K562 (cell line): ENCODE data around the gene HPCA. TPM values are rescaled to one million over a fixed set of nuclear protein-coding genes. Genes with fewer than 3 reads are reported as not detected.
A peak's percentile ranks its signal among the peaks of the same experiment; 100 is the strongest.

Source experiments
- ATAC-seq: fragments of 200-7000 bp; cut with Tn5 transposase; 3 replicates; pipeline ENCODE4 v1.9.1; 2020; ENCODE audit warnings: moderate library complexity
- BruUV-seq: library from RNA; stranded (reverse); fragments of 400-500 nt; replicated peaks from 2 replicates; lab custom pipeline; 2021; lab: Mats Ljungman, UMichigan
- CTCF ChIA-PET: fragments of 300-600 bp; formaldehyde crosslinking; extraction: SDS; loops from one replicate; lab custom pipeline; 2021; ENCODE audit warnings: low intra/inter-chr PET ratio; lab: Yijun Ruan, JAX
- POLR2A ChIA-PET: fragments of 300-600, 350-650 bp; sonication (Branson Sonifier 250); formaldehyde crosslinking; extraction: SDS; loops from one replicate; lab custom pipeline; 2021; ENCODE audit warnings: antibody characterized with exemption, inconsistent platforms; lab: Yijun Ruan, JAX
- DNase-seq, 4 experiments: peaks; one replicate each; pipeline versions ENCODE4 v3.0.0 to v3.0.0-alpha.2; 2011 to 2018; ENCODE audit warnings: low spot score in 3 of 4, mixed read lengths in 3 of 4; ENCODE audit errors: extremely low read depth in 1 of 4
- FAIRE-seq: peaks from 2 replicates; lab custom pipeline; 2011; peaks lifted over from hg19 to GRCh38; lab: Jason Lieb, UNC
- H2AFZ ChIP-seq: 2 replicates; pipeline ENCODE4 v1.6.0; 2011; ENCODE audit warnings: low read depth, low read length, control low read depth, inconsistent platforms
- H3K27ac ChIP-seq: fragments of 200-600 bp; 3 replicates; pipeline ENCODE4 v1.8.0; 2011; ENCODE audit warnings: low read depth, mild to moderate bottlenecking, control low read depth, inconsistent platforms, low read length, moderate library complexity, mixed read lengths; ENCODE audit errors: extremely low read depth
- H3K27me3 ChIP-seq, 2 experiments: fragments of 300-600 bp in 1 of 2; 2 replicates in 1 of 2; 3 replicates in 1 of 2; pipeline versions ENCODE4 v1.6.0 to v1.8.0; 2011; ENCODE audit warnings: inconsistent platforms in 2 of 2, low read length in 2 of 2, mild to moderate bottlenecking in 1 of 2, mixed read lengths in 1 of 2, moderate library complexity in 1 of 2; ENCODE audit not compliant: control insufficient read depth in 2 of 2, insufficient read depth in 2 of 2
- H3K36me3 ChIP-seq: fragments of 300-600 bp; 3 replicates; pipeline ENCODE4 v1.8.0; 2011; ENCODE audit warnings: mild to moderate bottlenecking, low read length, inconsistent platforms; ENCODE audit not compliant: control insufficient read depth, insufficient read depth
- H3K4me1 ChIP-seq, 2 experiments: fragments of 200-600 bp in 1 of 2; replicated peaks in 1 of 2; 2 replicates in 1 of 2; 3 replicates in 1 of 2; pipeline versions ENCODE4 v1.5.1 to v1.8.0; 2011; ENCODE audit warnings: inconsistent platforms in 2 of 2, low read length in 2 of 2, mild to moderate bottlenecking in 1 of 2, mixed read lengths in 1 of 2, moderate library complexity in 1 of 2; ENCODE audit not compliant: control insufficient read depth in 2 of 2, insufficient read depth in 2 of 2
- H3K4me2 ChIP-seq: 2 replicates; pipeline ENCODE4 v1.6.1; 2011; ENCODE audit warnings: low read length, control low read depth, inconsistent platforms, mixed read lengths; ENCODE audit not compliant: insufficient read depth
- H3K4me3 ChIP-seq: fragments of 200-600 bp; sonication (generic), shearing (Covaris generic); 2 replicates; pipeline ENCODE4 v1.5.1; 2016; ENCODE audit warnings: control low read depth, inconsistent platforms
- H3K79me2 ChIP-seq: fragments of 200-600 bp; 3 replicates; pipeline ENCODE4 v1.8.0; 2011; ENCODE audit warnings: low read length, inconsistent platforms; ENCODE audit not compliant: control insufficient read depth, insufficient read depth
- H3K9ac ChIP-seq, 2 experiments: 2 replicates each; pipeline versions ENCODE4 v1.6.0 to v1.6.1; 2011; ENCODE audit warnings: low read depth in 2 of 2, low read length in 2 of 2, control low read depth in 1 of 2, inconsistent platforms in 1 of 2, mild to moderate bottlenecking in 1 of 2, mixed read lengths in 1 of 2; ENCODE audit not compliant: insufficient read depth in 1 of 2
- H3K9me1 ChIP-seq: one replicate; pipeline ENCODE4 v1.6.0; 2011; ENCODE audit warnings: inconsistent platforms, mild to moderate bottlenecking, low read length, moderate library complexity; ENCODE audit not compliant: control insufficient read depth, insufficient read depth
- H3K9me3 ChIP-seq: replicated peaks from 2 replicates; pipeline ENCODE4 v1.5.1; 2011; ENCODE audit warnings: low read depth, low read length, inconsistent platforms; ENCODE audit not compliant: control insufficient read depth, insufficient read depth
- H4K20me1 ChIP-seq: replicated peaks from 2 replicates; pipeline ENCODE4 v1.6.1; 2011; ENCODE audit warnings: low read length, inconsistent platforms, mixed read lengths; ENCODE audit not compliant: control insufficient read depth, insufficient read depth
- ESRRA ChIP-seq: fragments of 450-650 bp; IDR thresholded peaks from 2 replicates; pipeline ENCODE4 v1.6.1; 2014; ENCODE audit warnings: low read depth, mild to moderate bottlenecking, moderate library complexity, borderline replicate concordance
- FOXA3 ChIP-seq, 2 experiments: fragments of 450-650 bp in 1 of 2; sonication (generic) in 1 of 2; formaldehyde crosslinking; IDR thresholded peaks in 1 of 2; conservative IDR thresholded peaks in 1 of 2; 2 replicates each; pipeline versions ENCODE4 v1.4.0 to v1.8.0; 2020 to 2022; ENCODE audit warnings: mild to moderate bottlenecking in 2 of 2, missing genetic modification reagents in 1 of 2
- FOXJ2 ChIP-seq: fragments of 200-800 bp; sonication (Bioruptor generic); IDR thresholded peaks from 2 replicates; pipeline ENCODE4 v1.6.1; 2016; ENCODE audit warnings: missing genetic modification characterization, missing compliant biosample characterization
- GTF2F1 ChIP-seq: IDR thresholded peaks from 2 replicates; pipeline ENCODE4 v1.6.1; 2011; ENCODE audit warnings: low read depth, low read length, improper control_type of control experiment
- RAD21 ChIP-seq, 2 experiments: fragments of 250-450 bp in 1 of 2; fragments of 450-650 bp in 1 of 2; sonication (Bioruptor Pico) in 1 of 2; formaldehyde crosslinking in 1 of 2; IDR thresholded peaks in 1 of 2; conservative IDR thresholded peaks in 1 of 2; 2 replicates each; pipeline versions ENCODE4 v1.4.0 to v1.8.0; 2020 to 2022; ENCODE audit warnings: mild to moderate bottlenecking in 2 of 2, moderate library complexity in 1 of 2
- SRF ChIP-seq, 2 experiments: fragments of 250-450, 450-650 bp in 1 of 2; sonication (Bioruptor Pico) in 1 of 2; sonication (generic) in 1 of 2; formaldehyde crosslinking; IDR thresholded peaks; 2 replicates each; pipeline versions ENCODE4 v1.5.0 to v1.5.1; 2020 to 2022; ENCODE audit warnings: mild to moderate bottlenecking in 1 of 2, missing genetic modification reagents in 1 of 2
- ZBTB7A ChIP-seq: IDR thresholded peaks from 2 replicates; pipeline ENCODE4 v1.6.1; 2011; ENCODE audit warnings: low read depth, mild to moderate bottlenecking, low read length, moderate library complexity, borderline replicate concordance; ENCODE audit not compliant: control insufficient read depth
- ZNF431 ChIP-seq: sonication (generic); formaldehyde crosslinking; IDR thresholded peaks from 2 replicates; pipeline ENCODE4 v1.8.0; 2022; ENCODE audit warnings: mild to moderate bottlenecking, missing genetic modification reagents
- WGBS: fragments of 100-300 bp; shearing (Covaris generic); methylation state at CpG from one replicate; pipeline ENCODE4 v1.1.6; 2016; ENCODE audit warnings: low coverage, mixed read lengths; ENCODE audit not compliant: insufficient coverage; ENCODE audit errors: missing lambda C conversion rate; 5-methylcytosine and 5-hydroxymethylcytosine counted together
- in situ Hi-C: fragments of 300-500 bp; cut with MboI; formaldehyde crosslinking; loops from 4 replicates; pipeline ENCODE4 v1.15.0; 2018; ENCODE audit warnings: inconsistent platforms, mixed read lengths
- intact Hi-C: fragments of 100-400 bp; cut with micrococcal nuclease; formaldehyde crosslinking; loops from 2 replicates; pipeline ENCODE4 v1.14.2; 2022
- polyA plus RNA-seq, 8 experiments: library from polyadenylated mRNA; depleted of rRNA in 4 of 8; stranded (reverse) in 5 of 8; unstranded in 3 of 8; fragments of >200 nt; fragmentation: Nextera tagmentation in 2 of 8; fragmentation: Illumina TruSeq in 1 of 8; extraction: Ambion mirVana in 2 of 8; extraction: Trizol in 1 of 8; gene quantifications; 2 replicates each; pipeline versions ENCODE4 v1.2.1 to v1.2.3, GENCODE V29; 2011 to 2014; ENCODE audit warnings: inconsistent platforms in 1 of 8, missing spikeins in 1 of 8
- total RNA-seq, 7 experiments: library from RNA; depleted of rRNA in 6 of 7; stranded (reverse); fragments of >200 nt in 6 of 7; fragmentation: Illumina TruSeq in 2 of 7; extraction: Trizol in 2 of 7; gene quantifications; 2 replicates each; pipeline versions ENCODE4 v1.2.1 to v1.2.3, GENCODE V29; 2011 to 2021; ENCODE audit warnings: low replicate concordance in 1 of 7
- TF ChIP-seq, protein P1 (sequence below): fragments of 250-450 bp; sonication (Bioruptor Pico); IDR thresholded peaks from 2 replicates; pipeline ENCODE4 v1.9.0; 2021; ENCODE audit warnings: mild to moderate bottlenecking
- TF ChIP-seq, protein P2 (sequence below): sonication (generic); formaldehyde crosslinking; IDR thresholded peaks from 2 replicates; pipeline ENCODE4 v1.8.0; 2022; ENCODE audit warnings: mild to moderate bottlenecking, missing genetic modification reagents
- TF ChIP-seq, protein P3 (sequence below), 2 experiments: fragments of 450-650 bp in 1 of 2; sonication (generic) in 1 of 2; formaldehyde crosslinking; conservative IDR thresholded peaks; 2 replicates each; pipeline versions ENCODE4 v1.4.0 to v1.8.1; 2020 to 2022; ENCODE audit warnings: mild to moderate bottlenecking in 1 of 2, missing genetic modification reagents in 1 of 2

HPCA gene
- total and polyA plus RNA-seq, 9 of the 15 experiments (the other 6 are each of a cell fraction or from before 2014, with no cell fraction given) = not detected

DNA sequence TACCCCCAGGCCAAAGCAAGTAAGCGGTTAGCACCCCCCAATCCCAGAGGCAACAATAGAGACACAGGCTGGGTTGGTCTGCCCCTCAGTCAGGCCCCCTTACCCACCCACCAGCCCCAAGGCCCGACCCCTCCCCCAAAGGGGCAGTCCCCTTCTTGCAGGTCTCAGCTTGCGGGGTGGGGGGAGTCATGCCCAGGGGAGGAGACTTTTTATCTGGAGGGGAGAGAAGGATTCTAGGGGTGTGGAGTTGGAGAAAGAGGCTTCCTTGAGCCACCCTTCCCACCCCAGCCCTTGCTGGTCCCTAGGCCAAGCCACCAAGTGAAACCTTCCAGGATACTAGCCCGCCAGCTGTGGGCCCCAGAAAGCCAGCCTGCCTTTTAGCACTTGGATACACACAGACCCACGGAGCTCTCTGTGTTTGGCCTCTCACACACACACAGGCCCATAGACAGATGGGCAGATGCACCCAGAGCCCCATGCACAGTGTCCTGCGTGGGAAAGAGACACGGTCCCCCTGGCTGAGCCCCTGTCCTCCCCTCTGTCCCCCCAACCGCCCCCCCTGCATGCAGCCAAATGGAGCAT is 7.8 kb downstream of the HPCA start:
- POLR2A ChIA-PET = interaction anchor here (0.9 kb wide), 1 partner anchor 243 kb away, joined by 4 read pairs; the partner anchor contains the start of gene RBBP4
- no peak overlapping the region for H3K27ac ChIP-seq
- H4K20me1 ChIP-seq = peaks cover 34% of the 10 kb centered on the region
- no peaks in the 10 kb centered on the region for H3K9me1 ChIP-seq
- WGBS = 42% methylated on average over 8 of the region's 8 CpGs
- H3K79me2 ChIP-seq = no peaks in the 10 kb centered on the region
- ATAC-seq = no peak
- in situ Hi-C loops (loop anchor here (25.0 kb wide), 1 partner anchor 718 kb away; no protein-coding TSS in a partner anchor), intact Hi-C loops (no loop called here)
- no peak for DNase-seq
- no TSS peak for BruUV-seq
- no peak overlapping the region for H3K9ac ChIP-seq
- CTCF ChIA-PET = interaction anchor here (2.0 to 2.7 kb wide), 2 partner anchors 113 to 192 kb away, joined by 15 to 18 read pairs; no protein-coding TSS in a partner anchor
- H3K36me3 ChIP-seq = no peaks in the 10 kb centered on the region
- H3K4me1 ChIP-seq = peaks cover 5 to 18% of the 10 kb centered on the region in 2 experiments; a peak in 3 of 5 replicates
- FAIRE-seq = no peak
- no peaks in the 10 kb centered on the region for H3K9me3 ChIP-seq
- H3K4me3 ChIP-seq = no peak overlapping the region
- no peak overlapping the region for H3K4me2 ChIP-seq
- no peak for TF ChIP-seq ESRRA
- TF ChIP-seq, protein P1, sequence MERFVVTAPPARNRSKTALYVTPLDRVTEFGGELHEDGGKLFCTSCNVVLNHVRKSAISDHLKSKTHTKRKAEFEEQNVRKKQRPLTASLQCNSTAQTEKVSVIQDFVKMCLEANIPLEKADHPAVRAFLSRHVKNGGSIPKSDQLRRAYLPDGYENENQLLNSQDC = no peak
- TF ChIP-seq ZBTB7A = 0 out of 2 replicates have a peak, but pooled peaks have one; percentile 0
- TF ChIP-seq, all 486 proteins: peak for 1
- H2AFZ ChIP-seq = no peak overlapping the region
- H3K27me3 ChIP-seq = peaks cover 5 to 68% of the 10 kb centered on the region in 2 experiments; a peak in 4 of 5 replicates

DNA sequence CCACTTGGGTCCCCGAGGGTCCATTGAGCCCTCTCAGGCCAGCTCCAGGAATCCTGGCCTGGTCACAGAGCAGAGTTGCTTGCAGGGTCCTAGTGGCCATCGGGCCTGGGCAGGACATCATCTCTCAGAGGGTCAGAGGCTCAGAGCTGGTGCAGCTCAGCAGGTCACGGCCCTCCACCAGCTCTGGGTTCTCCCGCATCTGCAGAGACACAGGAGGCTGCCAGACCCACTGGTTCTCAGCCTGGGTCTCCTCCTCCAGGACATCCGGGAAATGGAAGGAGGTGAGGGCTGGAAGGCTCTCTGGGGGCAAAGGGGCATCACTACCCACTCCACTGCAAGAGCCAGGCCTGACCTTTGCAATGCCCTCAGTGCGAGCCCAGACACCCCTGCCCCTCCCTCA is 8.4 kb downstream of the HPCA start:
- peaks cover 5 to 70% of the 10 kb centered on the region in 2 experiments; a peak in 4 of 5 replicates for H3K27me3 ChIP-seq
- DNase-seq (no peak), ATAC-seq (no peak), FAIRE-seq (no peak)
- WGBS = 21% methylated on average over 4 of the region's 6 CpGs
- peaks cover 5 to 18% of the 10 kb centered on the region in 2 experiments; a peak in 3 of 5 replicates for H3K4me1 ChIP-seq
- TF ChIP-seq SRF (CRISPR knock-in tag; IDR thresholded peaks at IDR 0.05) (no peak), FOXJ2 (tag) (no peak), FOXA3 (CRISPR knock-in tag; conservative IDR thresholded peaks at IDR 0.05 in 1 of 2, IDR thresholded peaks at IDR 0.05 in 1 of 2) (no peak), RAD21 (CRISPR knock-in tag; conservative IDR thresholded peaks at IDR 0.05 in 1 of 2, IDR thresholded peaks at IDR 0.05 in 1 of 2) (no peak), GTF2F1 (no peak), ZNF431 (CRISPR knock-in tag) (no peak)
- TF ChIP-seq, protein P2, sequence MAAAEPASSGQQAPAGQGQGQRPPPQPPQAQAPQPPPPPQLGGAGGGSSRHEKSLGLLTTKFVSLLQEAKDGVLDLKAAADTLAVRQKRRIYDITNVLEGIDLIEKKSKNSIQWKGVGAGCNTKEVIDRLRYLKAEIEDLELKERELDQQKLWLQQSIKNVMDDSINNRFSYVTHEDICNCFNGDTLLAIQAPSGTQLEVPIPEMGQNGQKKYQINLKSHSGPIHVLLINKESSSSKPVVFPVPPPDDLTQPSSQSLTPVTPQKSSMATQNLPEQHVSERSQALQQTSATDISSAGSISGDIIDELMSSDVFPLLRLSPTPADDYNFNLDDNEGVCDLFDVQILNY (CRISPR knock-in tag) = no peak
- TF ChIP-seq, protein P3, sequence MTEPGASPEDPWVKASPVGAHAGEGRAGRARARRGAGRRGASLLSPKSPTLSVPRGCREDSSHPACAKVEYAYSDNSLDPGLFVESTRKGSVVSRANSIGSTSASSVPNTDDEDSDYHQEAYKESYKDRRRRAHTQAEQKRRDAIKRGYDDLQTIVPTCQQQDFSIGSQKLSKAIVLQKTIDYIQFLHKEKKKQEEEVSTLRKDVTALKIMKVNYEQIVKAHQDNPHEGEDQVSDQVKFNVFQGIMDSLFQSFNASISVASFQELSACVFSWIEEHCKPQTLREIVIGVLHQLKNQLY (CRISPR knock-in tag; conservative IDR thresholded peaks at IDR 0.05) = no peak
- CTCF ChIA-PET = no interaction called here
- no peak overlapping the region for H3K4me3 ChIP-seq
- no peaks in the 10 kb centered on the region for H3K9me1 ChIP-seq
- POLR2A ChIA-PET = interaction anchor here (0.9 kb wide), 1 partner anchor 244 kb away, joined by 4 read pairs; the partner anchor contains the start of gene RBBP4
- BruUV-seq = no TSS peak
- no peaks in the 10 kb centered on the region for H3K79me2 ChIP-seq
- no peak overlapping the region for H3K27ac ChIP-seq
- H4K20me1 ChIP-seq = peaks cover 35% of the 10 kb centered on the region
- no peaks in the 10 kb centered on the region for H3K9me3 ChIP-seq
- in situ Hi-C loops (loop anchor here (25.0 kb wide), 1 partner anchor 718 kb away; no protein-coding TSS in a partner anchor), intact Hi-C loops (no loop called here)
- H3K4me2 ChIP-seq = no peak overlapping the region
- H2AFZ ChIP-seq = no peak overlapping the region
- peak overlapping the region in 1 of 2 experiments; percentile 9; a peak in 1 of 4 replicates for H3K9ac ChIP-seq
- no peaks in the 10 kb centered on the region for H3K36me3 ChIP-seq
